H9 (cell line): ENCODE measurements around the gene ECD. TPM values are rescaled to one million over a fixed set of nuclear protein-coding genes. Genes with fewer than 3 reads are reported as not detected.
A peak's percentile ranks its signal among the peaks of the same experiment; 100 is the strongest.

Source experiments
- DNase-seq: peaks from one replicate; pipeline ENCODE4 v3.0.0-alpha.2; 2017
- H2AFZ ChIP-seq: one replicate; pipeline ENCODE4 v1.6.1; 2013; ENCODE audit warnings: mild to moderate bottlenecking, low read length, control low read depth, moderate library complexity
- H2AK5ac ChIP-seq: 2 replicates; pipeline ENCODE4 v1.6.1; 2013; ENCODE audit warnings: low read length, control low read depth, mixed read lengths; ENCODE audit not compliant: insufficient read length
- H2BK120ac ChIP-seq: one replicate; pipeline ENCODE4 v1.6.1; 2013; ENCODE audit warnings: low read depth, mild to moderate bottlenecking, low read length, control low read depth, inconsistent platforms; ENCODE audit not compliant: poor library complexity, severe bottlenecking
- H2BK12ac ChIP-seq: 2 replicates; pipeline ENCODE4 v1.6.1; 2013; ENCODE audit warnings: low read length, control low read depth, mixed read lengths, low read depth; ENCODE audit not compliant: insufficient read length
- H2BK15ac ChIP-seq: 2 replicates; pipeline ENCODE4 v1.6.1; 2013; ENCODE audit warnings: low read depth, low read length, control low read depth
- H2BK20ac ChIP-seq: one replicate; pipeline ENCODE4 v1.6.1; 2013; ENCODE audit warnings: low read depth, mild to moderate bottlenecking, low read length, control low read depth, inconsistent platforms; ENCODE audit not compliant: poor library complexity, severe bottlenecking
- H2BK5ac ChIP-seq: 2 replicates; pipeline ENCODE4 v1.6.1; 2013; ENCODE audit warnings: low read length, control low read depth, mixed read lengths; ENCODE audit not compliant: insufficient read length
- H3K14ac ChIP-seq: 2 replicates; pipeline ENCODE4 v1.6.1; 2013; ENCODE audit warnings: low read length, control low read depth; ENCODE audit not compliant: insufficient read depth
- H3K18ac ChIP-seq: 2 replicates; pipeline ENCODE4 v1.6.1; 2013; ENCODE audit warnings: low read depth, mild to moderate bottlenecking, mixed read lengths, low read length, control low read depth; ENCODE audit not compliant: insufficient read length
- H3K23ac ChIP-seq: 2 replicates; pipeline ENCODE4 v1.6.1; 2013; ENCODE audit warnings: low read length, control low read depth, mixed read lengths, low read depth; ENCODE audit not compliant: insufficient read length
- H3K23me2 ChIP-seq: 2 replicates; pipeline ENCODE4 v1.6.1; 2013; ENCODE audit warnings: low read depth, mild to moderate bottlenecking, mixed read lengths, low read length, control low read depth; ENCODE audit not compliant: insufficient read length, poor library complexity, severe bottlenecking
- H3K27ac ChIP-seq: 2 replicates; pipeline ENCODE4 v1.5.1; 2013; ENCODE audit warnings: low read length, control low read depth, mixed read lengths, low read depth; ENCODE audit not compliant: insufficient read length
- H3K27me3 ChIP-seq: 2 replicates; pipeline ENCODE4 v1.6.1; 2013; ENCODE audit warnings: low read length, control low read depth, inconsistent platforms; ENCODE audit not compliant: insufficient read depth
- H3K4ac ChIP-seq: 2 replicates; pipeline ENCODE4 v1.6.1; 2013; ENCODE audit warnings: low read depth, mild to moderate bottlenecking, control low read depth, inconsistent platforms, low read length, moderate library complexity
- H3K4me1 ChIP-seq: 2 replicates; pipeline ENCODE4 v1.6.1; 2013; ENCODE audit warnings: low read length, control low read depth, inconsistent platforms; ENCODE audit not compliant: insufficient read depth
- H3K4me2 ChIP-seq: 2 replicates; pipeline ENCODE4 v1.6.1; 2013; ENCODE audit warnings: low read length, control low read depth, mixed read lengths; ENCODE audit not compliant: insufficient read length, insufficient read depth
- H3K56ac ChIP-seq: 2 replicates; pipeline ENCODE4 v1.6.1; 2013; ENCODE audit warnings: low read depth, mild to moderate bottlenecking, mixed read lengths, low read length, control low read depth; ENCODE audit not compliant: insufficient read length
- H3K79me1 ChIP-seq: 2 replicates; pipeline ENCODE4 v1.6.1; 2013; ENCODE audit warnings: low read depth, mild to moderate bottlenecking, moderate library complexity, low read length, control low read depth, inconsistent platforms; ENCODE audit not compliant: insufficient read depth, poor library complexity, severe bottlenecking
- H3K79me2 ChIP-seq: 2 replicates; pipeline ENCODE4 v1.6.1; 2013; ENCODE audit warnings: low read length, control low read depth, inconsistent platforms; ENCODE audit not compliant: insufficient read depth
- H3K9ac ChIP-seq: 2 replicates; pipeline ENCODE4 v1.6.1; 2013; ENCODE audit warnings: low read length, control low read depth, mixed read lengths; ENCODE audit not compliant: insufficient read length; ENCODE audit errors: extremely low read depth
- H3K9me3 ChIP-seq: one replicate; pipeline ENCODE4 v1.6.1; 2013; ENCODE audit warnings: low read depth, low read length, inconsistent platforms; ENCODE audit not compliant: control insufficient read depth
- H3T11ph ChIP-seq: one replicate; pipeline ENCODE4 v1.6.1; 2013; ENCODE audit warnings: mild to moderate bottlenecking, low read length, control low read depth, inconsistent platforms
- H4K20me1 ChIP-seq: one replicate; pipeline ENCODE4 v1.6.1; 2013; ENCODE audit not compliant: control insufficient read depth, insufficient read length, insufficient read depth
- H4K5ac ChIP-seq: 2 replicates; pipeline ENCODE4 v1.6.1; 2013; ENCODE audit warnings: low read depth, mild to moderate bottlenecking, mixed read lengths, low read length, control low read depth; ENCODE audit not compliant: insufficient read length
- H4K8ac ChIP-seq: replicated peaks from 2 replicates; pipeline ENCODE4 v1.6.1; 2013; ENCODE audit warnings: low read length, control low read depth, mixed read lengths, low read depth; ENCODE audit not compliant: insufficient read length
- H4K91ac ChIP-seq: 2 replicates; pipeline ENCODE4 v1.6.1; 2013; ENCODE audit warnings: low read depth, mild to moderate bottlenecking, moderate library complexity, mixed read lengths, low read length, control low read depth; ENCODE audit not compliant: insufficient read length
- H3K27ac Mint-ChIP-seq, 3 experiments: 2 replicates in 2 of 3; 3 replicates in 1 of 3; pipeline ENCODE4 v1.8.0; 2020 to 2021; ENCODE audit warnings: mixed read lengths in 3 of 3, mild to moderate bottlenecking in 1 of 3, moderate library complexity in 1 of 3
- H3K27me3 Mint-ChIP-seq: 2 replicates; pipeline ENCODE4 v1.8.0; 2021; ENCODE audit warnings: low read depth, mild to moderate bottlenecking, moderate library complexity, mixed read lengths
- H3K36me3 Mint-ChIP-seq, 3 experiments: 2 replicates in 2 of 3; 3 replicates in 1 of 3; pipeline ENCODE4 v1.8.0; 2020 to 2021; ENCODE audit warnings: low read depth in 3 of 3, mixed read lengths in 3 of 3; ENCODE audit not compliant: insufficient read depth in 1 of 3
- H3K4me1 Mint-ChIP-seq, 2 experiments: 2 replicates each; pipeline ENCODE4 v1.8.0; 2020; ENCODE audit warnings: mixed read lengths in 2 of 2
- H3K4me3 Mint-ChIP-seq, 2 experiments: 2 replicates in 1 of 2; 3 replicates in 1 of 2; pipeline ENCODE4 v1.8.0; 2020 to 2021; ENCODE audit warnings: mild to moderate bottlenecking in 2 of 2, mixed read lengths in 2 of 2, moderate library complexity in 1 of 2
- H3K9me3 Mint-ChIP-seq, 2 experiments: 2 replicates in 1 of 2; 3 replicates in 1 of 2; pipeline ENCODE4 v1.8.0; 2020; ENCODE audit warnings: mild to moderate bottlenecking in 2 of 2, mixed read lengths in 2 of 2, moderate library complexity in 1 of 2
- WGBS: extraction: QIAGEN DNeasy Blood & Tissue Kit; methylation state at CpG from one replicate; pipeline ENCODE4 v1.1.7; 2013; ENCODE audit warnings: missing lambda C conversion rate, low lambda C conversion rate, mixed read lengths; ENCODE audit not compliant: insufficient read length; ENCODE audit errors: extremely low coverage; 5-methylcytosine and 5-hydroxymethylcytosine counted together
- total RNA-seq: library from RNA; stranded (reverse); gene quantifications from 2 replicates; pipeline ENCODE4 v1.2.1, GENCODE V29; 2021
- TF ChIP-seq, protein P1 (sequence below): fragments of 200-600 bp; sonication (generic); conservative IDR thresholded peaks from 3 replicates; pipeline ENCODE4 v1.8.0; 2021; ENCODE audit warnings: antibody characterized with exemption, mild to moderate bottlenecking

The ECD gene
- total RNA-seq, 1 experiment from 2014 or later = 41.6 TPM

DNA sequence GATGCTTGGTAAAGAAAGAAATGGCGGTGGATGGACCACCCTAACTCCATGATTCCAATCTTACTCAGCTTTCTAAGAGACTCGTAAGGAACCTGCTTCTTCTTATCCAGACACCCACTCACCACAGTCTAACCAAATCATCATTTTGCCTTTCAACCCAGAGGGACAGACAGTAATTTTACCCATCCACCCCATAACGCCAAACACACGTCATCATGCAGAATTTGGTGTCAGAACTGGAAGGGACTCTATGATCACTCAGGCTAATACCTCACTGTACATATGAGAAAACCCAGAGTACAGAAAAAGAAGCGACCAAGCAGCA lies 388 bp downstream of the ECD start:
- Histone ChIP-seq H2BK5ac (no peak overlapping the region), H3K56ac (peak overlapping the region; percentile 65), H2BK20ac (no peak overlapping the region), H3K9ac (peak overlapping the region; percentile 93), H3K18ac (peak overlapping the region; percentile 91), H3K4me1 (no peaks in the 10 kb centered on the region), H4K20me1 (no peaks in the 10 kb centered on the region), H2BK12ac (no peak overlapping the region), H2BK120ac (no peak overlapping the region), H3K79me1 (peaks cover 6% of the 10 kb centered on the region), H3K27me3 (no peaks in the 10 kb centered on the region), H2AK5ac (no peak overlapping the region), H3K23me2 (peaks cover 7% of the 10 kb centered on the region), H3T11ph (peak overlapping the region; percentile 54), H3K23ac (peak overlapping the region; percentile 32), H2AFZ (peak overlapping the region; percentile 32), H3K27ac (peak overlapping the region; percentile 75), H3K79me2 (peaks cover 5% of the 10 kb centered on the region; the same call in 1 of the 2 replicates), H2BK15ac (peak overlapping the region; percentile 17; the same call in 1 of the 2 replicates), H3K9me3 (no peaks in the 10 kb centered on the region), H3K4me2 (peak overlapping the region; percentile 100), H3K4ac (no peak overlapping the region; the same call in 1 of the 2 replicates), H4K91ac (peak overlapping the region; percentile 53), H4K5ac (peak overlapping the region; percentile 37), H3K14ac (peak overlapping the region; percentile 89; the same call in 1 of the 2 replicates), H4K8ac (peak overlapping the region; percentile 78)
- Mint-ChIP-seq H3K4me1 (peaks cover 13 to 14% of the 10 kb centered on the region in 2 experiments), H3K36me3 (peaks cover 9 to 26% (median 17%) of the 10 kb centered on the region in 3 experiments), H3K27ac (peak overlapping the region; percentile 99 to 100 (median 100)), H3K9me3 (peaks cover 0 to 3% of the 10 kb centered on the region in 2 experiments; a peak in 1 of 5 replicates), H3K27me3 (no peaks in the 10 kb centered on the region), H3K4me3 (peak overlapping the region; percentile 99 to 100)
- no CpG with 5 or more reads among the region's 5 CpGs for whole genome bisulfite sequencing
- TF ChIP-seq, protein P1, sequence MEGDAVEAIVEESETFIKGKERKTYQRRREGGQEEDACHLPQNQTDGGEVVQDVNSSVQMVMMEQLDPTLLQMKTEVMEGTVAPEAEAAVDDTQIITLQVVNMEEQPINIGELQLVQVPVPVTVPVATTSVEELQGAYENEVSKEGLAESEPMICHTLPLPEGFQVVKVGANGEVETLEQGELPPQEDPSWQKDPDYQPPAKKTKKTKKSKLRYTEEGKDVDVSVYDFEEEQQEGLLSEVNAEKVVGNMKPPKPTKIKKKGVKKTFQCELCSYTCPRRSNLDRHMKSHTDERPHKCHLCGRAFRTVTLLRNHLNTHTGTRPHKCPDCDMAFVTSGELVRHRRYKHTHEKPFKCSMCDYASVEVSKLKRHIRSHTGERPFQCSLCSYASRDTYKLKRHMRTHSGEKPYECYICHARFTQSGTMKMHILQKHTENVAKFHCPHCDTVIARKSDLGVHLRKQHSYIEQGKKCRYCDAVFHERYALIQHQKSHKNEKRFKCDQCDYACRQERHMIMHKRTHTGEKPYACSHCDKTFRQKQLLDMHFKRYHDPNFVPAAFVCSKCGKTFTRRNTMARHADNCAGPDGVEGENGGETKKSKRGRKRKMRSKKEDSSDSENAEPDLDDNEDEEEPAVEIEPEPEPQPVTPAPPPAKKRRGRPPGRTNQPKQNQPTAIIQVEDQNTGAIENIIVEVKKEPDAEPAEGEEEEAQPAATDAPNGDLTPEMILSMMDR = no peak
- no peak for DNase-seq
